ENCODE results near the gene COX6B2. TPM values are rescaled to one million over a fixed set of nuclear protein-coding genes. Genes with fewer than 3 reads are reported as not detected.
"Not testable (repeated sequence)": the region's sequence is repeated elsewhere in the genome, so short reads cannot be mapped to it uniquely, and the experiment has no call there.

Gene COX6B2
- not detected in 2 replicates for total RNA-seq (2014; rRNA removed)
- 0.15 TPM for polyA plus RNA-seq (2012)

- DNase-seq (ENCODE audit: low read depth), result no peak
Measured at GRCh38 chr19:55354698-55355212, at the start of gene COX6B2. Gene COX6B2 (minus strand): TSS chr19:55354719. CDS start chr19:55354521, 198 bp downstream.

- DNase-seq (ENCODE audit: low read depth), result no peak
Measured at GRCh38 chr19:55402509-55402908, 48.0 kb upstream of the COX6B2 start.

- not testable (repeated sequence) for DNase-seq (ENCODE audit: low read depth)
Measured at GRCh38 chr19:55401390-55401789, 46.9 kb upstream of the COX6B2 start.

- DNase-seq (ENCODE audit: low read depth), result no peak
Measured at GRCh38 chr19:55400281-55401087, 46.0 kb upstream of the COX6B2 start.

GRCh38 chr19:55398200-55398925 lies 43.8 kb upstream of the COX6B2 start:
- DNase-seq (ENCODE audit: low read depth), result no peak

GRCh38 chr19:55392820-55393761 lies 38.6 kb upstream of the COX6B2 start:
- no peak for DNase-seq (ENCODE audit: low read depth)

- DNase-seq (ENCODE audit: low read depth), result no peak
Measured at GRCh38 chr19:55391702-55392615, 37.4 kb upstream of the COX6B2 start.

GRCh38 chr19:55391191-55391670 lies 36.7 kb upstream of the COX6B2 start:
- no peak for DNase-seq (ENCODE audit: low read depth)

- DNase-seq (ENCODE audit: low read depth), result no peak
Measured at GRCh38 chr19:55390461-55390880, 36.0 kb upstream of the COX6B2 start.

GRCh38 chr19:55389386-55390317 lies 35.1 kb upstream of the COX6B2 start:
- DNase-seq (ENCODE audit: low read depth), result no peak

GRCh38 chr19:55387736-55388497 lies 33.4 kb upstream of the COX6B2 start:
- no peak for DNase-seq (ENCODE audit: low read depth)

- no peak for DNase-seq (ENCODE audit: low read depth)
Measured at GRCh38 chr19:55386493-55386971, 32.0 kb upstream of the COX6B2 start.

- peak; percentile 97 for DNase-seq (ENCODE audit: low read depth)
Measured at GRCh38 chr19:55385724-55386492, 31.4 kb upstream of the COX6B2 start, which contains the start of gene RPL28. Gene RPL28 (plus strand): TSS chr19:55385932. CDS start chr19:55386358, 426 bp downstream.

GRCh38 chr19:55384920-55385723 lies 30.6 kb upstream of the COX6B2 start:
- DNase-seq (ENCODE audit: low read depth), result peak; percentile 92

- DNase-seq (ENCODE audit: low read depth), result no peak
Measured at GRCh38 chr19:55384131-55384919, 29.8 kb upstream of the COX6B2 start, which contains the start of gene TMEM238. Gene TMEM238 (minus strand): TSS chr19:55384292. CDS start chr19:55384259, 33 bp downstream.

Data from LHCN-M2 (cell line).